A549 (cell line): ENCODE measurements around the gene INCA1. TPM values are rescaled to one million over a fixed set of nuclear protein-coding genes. Genes with fewer than 3 reads are reported as not detected.

Source experiments
- ATAC-seq, 2 experiments: fragments of 200-7000 bp in 1 of 2; fragments of >200 bp in 1 of 2; cut with Nextera tagmentation in 1 of 2; cut with Tn5 transposase in 1 of 2; 3 replicates each; pipeline versions ENCODE4 v1.8.0 to v1.9.1; 2018 to 2020; ENCODE audit warnings: mild to moderate bottlenecking in 1 of 2, moderate library complexity in 1 of 2
- CTCF ChIA-PET: fragments of 300-600 bp; sonication (Branson Sonifier 250); formaldehyde crosslinking; extraction: SDS; loops from one replicate; lab custom pipeline; 2021; ENCODE audit warnings: antibody characterized with exemption, inconsistent platforms; lab: Yijun Ruan, JAX
- POLR2A ChIA-PET: fragments of 350-600 bp; formaldehyde crosslinking; extraction: SDS; loops from one replicate; lab custom pipeline; 2021; ENCODE audit warnings: antibody characterized with exemption, inconsistent platforms; lab: Yijun Ruan, JAX
- DNase-seq, 2 experiments: peaks; one replicate each; pipeline versions ENCODE4 v3.0.0 to v3.0.0-alpha.2; 2011 to 2016; ENCODE audit warnings: low read depth in 1 of 2, low spot score in 1 of 2
- FAIRE-seq: peaks from 2 replicates; lab custom pipeline; 2011; peaks lifted over from hg19 to GRCh38; lab: Jason Lieb, UNC
- H3K27ac ChIP-seq, 2 experiments: fragments of >200 bp; sonication (Bioruptor Twin); formaldehyde crosslinking; 3 replicates each; pipeline ENCODE4 v1.5.1; 2016 to 2017
- H3K4me1 ChIP-seq: fragments of >200 bp; sonication (Bioruptor Twin); formaldehyde crosslinking; 3 replicates; pipeline ENCODE4 v1.6.1; 2016
- H3K4me2 ChIP-seq: fragments of >200 bp; sonication (Bioruptor Twin); formaldehyde crosslinking; 3 replicates; pipeline ENCODE4 v1.6.1; 2016
- H3K4me3 ChIP-seq: fragments of >200 bp; sonication (Bioruptor Twin); formaldehyde crosslinking; 3 replicates; pipeline ENCODE4 v1.5.1; 2016
- H3K9me3 ChIP-seq: fragments of >200 bp; sonication (Bioruptor Twin); formaldehyde crosslinking; 3 replicates; pipeline ENCODE4 v1.6.1; 2016
- CHD2 ChIP-seq: fragments of 150-350 bp; IDR thresholded peaks from 2 replicates; pipeline ENCODE4 v1.6.1; 2014; ENCODE audit warnings: low read length; ENCODE audit not compliant: partially characterized antibody
- EP300 ChIP-seq, 2 experiments: fragments of >200 bp; sonication (Bioruptor Twin); formaldehyde crosslinking; IDR thresholded peaks; 2 replicates in 1 of 2; 3 replicates in 1 of 2; pipeline ENCODE4 v1.6.1; 2016 to 2017
- ESRRA ChIP-seq: fragments of 150-350 bp; IDR thresholded peaks from 2 replicates; pipeline ENCODE4 v1.6.1; 2014; ENCODE audit warnings: mild to moderate bottlenecking, low read length, borderline replicate concordance
- FOSL2 ChIP-seq, 2 experiments: fragments of 450-650 bp in 1 of 2; fragments of >200 bp in 1 of 2; sonication (Bioruptor Twin) in 1 of 2; formaldehyde crosslinking; IDR thresholded peaks; 2 replicates each; pipeline versions ENCODE4 v1.5.0 to v1.6.1; 2016 to 2020; ENCODE audit warnings: mild to moderate bottlenecking in 1 of 2, moderate library complexity in 1 of 2
- FOXS1 ChIP-seq: fragments of 250-450 bp; sonication (Bioruptor Pico); IDR thresholded peaks from 2 replicates; pipeline ENCODE4 v1.5.0; 2020; ENCODE audit warnings: mild to moderate bottlenecking, moderate library complexity
- HOXA7 ChIP-seq: fragments of 250-450 bp; sonication (Bioruptor Pico); IDR thresholded peaks from 2 replicates; pipeline ENCODE4 v1.5.0; 2020; ENCODE audit warnings: mild to moderate bottlenecking, moderate library complexity
- HOXB5 ChIP-seq: fragments of 250-450 bp; sonication (Bioruptor Pico); IDR thresholded peaks from 2 replicates; pipeline ENCODE4 v1.5.0; 2020; ENCODE audit warnings: mild to moderate bottlenecking, moderate library complexity
- MAFK ChIP-seq: fragments of 450-650 bp; IDR thresholded peaks from 2 replicates; pipeline ENCODE4 v1.6.1; 2014; ENCODE audit not compliant: partially characterized antibody
- PHF8 ChIP-seq: fragments of 200-600 bp; sonication (generic); IDR thresholded peaks from 2 replicates; pipeline ENCODE4 v1.6.1; 2016; ENCODE audit warnings: low read depth, mild to moderate bottlenecking, antibody characterized with exemption, moderate library complexity, borderline replicate concordance
- POLR2A ChIP-seq: IDR thresholded peaks from 2 replicates; pipeline ENCODE4 v1.6.1; 2012; ENCODE audit warnings: mild to moderate bottlenecking, low read length
- RAD21 ChIP-seq, 2 experiments: fragments of >200 bp in 1 of 2; sonication (Bioruptor Twin) in 1 of 2; formaldehyde crosslinking in 1 of 2; IDR thresholded peaks in 1 of 2; conservative IDR thresholded peaks in 1 of 2; 2 replicates in 1 of 2; 3 replicates in 1 of 2; pipeline ENCODE4 v1.6.1; 2012 to 2018; ENCODE audit warnings: inconsistent platforms in 1 of 2
- TFCP2L1 ChIP-seq: fragments of 250-450 bp; sonication (Bioruptor Pico); IDR thresholded peaks from 2 replicates; pipeline ENCODE4 v1.5.0; 2021; ENCODE audit warnings: mild to moderate bottlenecking
- TP53 ChIP-seq: fragments of 250-450 bp; sonication (Bioruptor Pico); IDR thresholded peaks from 2 replicates; pipeline ENCODE4 v1.5.0; 2021; ENCODE audit warnings: mild to moderate bottlenecking, moderate library complexity
- ZC3H11A ChIP-seq: fragments of 450-650 bp; IDR thresholded peaks from 2 replicates; pipeline ENCODE4 v1.6.1; 2014; ENCODE audit warnings: antibody characterized with exemption, mild to moderate bottlenecking
- ZNF302 ChIP-seq: fragments of 250-450 bp; sonication (Bioruptor Pico); IDR thresholded peaks from 2 replicates; pipeline ENCODE4 v1.9.0; 2021; ENCODE audit warnings: inconsistent platforms, mild to moderate bottlenecking, moderate library complexity
- WGBS: methylation state at CpG from one replicate; pipeline ENCODE4 v1.1.6; 2017; ENCODE audit errors: missing lambda C conversion rate; 5-methylcytosine and 5-hydroxymethylcytosine counted together
- polyA plus RNA-seq, 4 experiments: library from polyadenylated mRNA; depleted of rRNA in 3 of 4; stranded (reverse); fragments of >200 nt; fragmentation: RNase III in 1 of 4; extraction: RNeasy Plus Mini Kit Qiagen cat#74134 plus additional on column Dnase treatment in 1 of 4; gene quantifications; 2 replicates in 3 of 4; 3 replicates in 1 of 4; pipeline ENCODE4 v1.2.3, GENCODE V29; 2011 to 2017
- TF ChIP-seq, protein P1 (sequence below): fragments of 250-450 bp; sonication (Bioruptor Pico); IDR thresholded peaks from 2 replicates; pipeline ENCODE4 v1.5.0; 2020; ENCODE audit warnings: low read depth, mild to moderate bottlenecking, moderate library complexity
- TF ChIP-seq, protein P2 (sequence below): IDR thresholded peaks from 2 replicates; pipeline ENCODE4 v1.6.1; 2012
- TF ChIP-seq, protein P3 (sequence below): IDR thresholded peaks from 2 replicates; pipeline ENCODE4 v1.6.1; 2012; ENCODE audit warnings: low read depth, borderline replicate concordance
- TF ChIP-seq, protein P4 (sequence below): IDR thresholded peaks from 2 replicates; pipeline ENCODE4 v1.6.1; 2012
- TF ChIP-seq, protein P5 (sequence below): fragments of 150-350 bp; IDR thresholded peaks from 2 replicates; pipeline ENCODE4 v1.6.1; 2014; ENCODE audit warnings: low read depth, mild to moderate bottlenecking, low read length
- TF ChIP-seq, protein P6 (sequence below): fragments of >200 bp; sonication (Bioruptor Twin); formaldehyde crosslinking; IDR thresholded peaks from 3 replicates; pipeline ENCODE4 v1.5.1; 2016

Gene INCA1
- polyA plus RNA-seq, 2 of the 4 experiments (the other 2 are of a cell fraction) = 0.66 to 1.1 TPM

DNA sequence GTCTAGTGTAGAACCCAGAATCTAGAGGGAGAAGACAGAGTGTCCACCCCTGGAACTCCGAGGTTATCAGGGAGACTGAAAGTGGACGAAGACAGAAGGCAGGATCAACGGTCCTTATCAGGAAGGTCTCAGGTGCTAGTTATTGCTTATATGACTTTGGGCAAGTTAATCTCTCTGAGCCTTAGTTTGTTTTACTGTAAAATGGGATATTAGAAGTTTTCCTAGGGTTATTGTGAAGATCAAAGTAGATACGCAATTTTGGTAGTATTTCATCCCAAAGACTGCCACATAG is 56.1 kb downstream of the INCA1 start:
- CTCF ChIA-PET = interaction anchor here (2.9 to 3.5 kb wide), 3 partner anchors 31 to 47 kb away, joined by 14 to 33 read pairs (median 15); partner anchors contain the start of gene CAMTA2

DNA sequence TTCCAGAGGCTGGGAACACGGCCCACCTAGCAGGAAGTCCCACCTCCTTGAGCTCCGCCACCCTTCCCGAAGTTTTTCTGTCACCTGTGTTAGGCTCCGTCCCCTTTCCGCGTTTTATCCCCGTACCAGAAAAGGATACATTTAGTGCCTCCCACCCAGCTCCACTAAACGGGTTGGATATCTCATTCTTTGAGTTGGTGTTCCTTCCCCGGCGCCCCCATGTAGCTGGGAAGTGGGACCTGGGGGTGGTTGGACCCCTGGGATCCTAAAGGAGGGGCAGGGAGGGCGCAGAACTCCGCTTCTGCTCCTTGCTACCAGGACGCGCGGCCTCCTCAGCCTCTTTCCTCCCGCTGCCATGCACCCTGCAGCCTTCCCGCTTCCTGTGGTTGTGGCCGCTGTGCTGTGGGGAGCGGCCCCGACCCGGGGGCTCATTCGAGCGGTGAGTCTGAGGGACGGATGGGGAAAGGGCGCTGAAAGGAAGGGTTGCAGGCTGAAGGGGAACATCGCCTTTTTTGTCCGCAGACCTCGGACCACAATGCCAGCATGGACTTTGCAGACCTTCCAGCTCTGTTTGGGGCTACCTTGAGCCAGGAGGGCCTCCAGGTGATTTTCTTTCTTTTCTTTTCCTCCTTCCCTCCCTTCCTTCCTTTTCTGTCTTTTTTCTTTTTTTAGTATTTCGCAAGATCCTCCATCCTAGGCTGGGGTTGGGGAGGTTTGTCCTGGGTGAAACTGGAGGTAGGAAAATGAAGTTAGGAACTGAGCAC is 56.6 kb downstream of the INCA1 start:
- H3K9me3 ChIP-seq = no peaks in the 10 kb centered on the region
- H3K4me2 ChIP-seq = peak overlapping the region; percentile 90
- DNase-seq (peak in 1 of 2 experiments; percentile 97), ATAC-seq (peak; percentile 69 to 76), FAIRE-seq (peak; percentile 54)
- peak overlapping the region; percentile 85 for H3K4me3 ChIP-seq
- H3K27ac ChIP-seq = peak overlapping the region; percentile 89 to 93
- peaks cover 56% of the 10 kb centered on the region for H3K4me1 ChIP-seq
- ChIA-PET POLR2A (interaction anchor here (0.8 to 3.2 kb wide), 19 partner anchors 9 to 231 kb away, joined by 3 to 83 read pairs (median 7); partner anchors contain the start of genes ARRB2, CAMTA2, CHRNE and ENO3), CTCF (interaction anchor here (0.8 to 3.5 kb wide), 14 partner anchors 12 to 105 kb away, joined by 3 to 33 read pairs (median 8); partner anchors contain the start of genes CAMTA2, CHRNE and SPAG7)
- 2% methylated on average over 29 of the region's 29 CpGs for WGBS
- no peak for TF ChIP-seq FOSL2 (IDR thresholded peaks at IDR 0.05)
- TF ChIP-seq FOSL2 (CRISPR knock-in tag; IDR thresholded peaks at IDR 0.05) = no peak
- TF ChIP-seq, protein P1, sequence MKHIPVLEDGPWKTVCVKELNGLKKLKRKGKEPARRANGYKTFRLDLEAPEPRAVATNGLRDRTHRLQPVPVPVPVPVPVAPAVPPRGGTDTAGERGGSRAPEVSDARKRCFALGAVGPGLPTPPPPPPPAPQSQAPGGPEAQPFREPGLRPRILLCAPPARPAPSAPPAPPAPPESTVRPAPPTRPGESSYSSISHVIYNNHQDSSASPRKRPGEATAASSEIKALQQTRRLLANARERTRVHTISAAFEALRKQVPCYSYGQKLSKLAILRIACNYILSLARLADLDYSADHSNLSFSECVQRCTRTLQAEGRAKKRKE (CRISPR knock-in tag) = no peak
- peak; percentile 58; the same call in 1 of the 2 replicates for TF ChIP-seq TFCP2L1 (CRISPR knock-in tag)
- no peak for TF ChIP-seq TP53 (CRISPR knock-in tag)
- no peak for TF ChIP-seq ESRRA
- 0 out of 2 replicates have a peak, but pooled peaks have one; percentile 19 for TF ChIP-seq PHF8
- TF ChIP-seq ZNF302 (CRISPR knock-in tag) = no peak
- TF ChIP-seq, protein P2, sequence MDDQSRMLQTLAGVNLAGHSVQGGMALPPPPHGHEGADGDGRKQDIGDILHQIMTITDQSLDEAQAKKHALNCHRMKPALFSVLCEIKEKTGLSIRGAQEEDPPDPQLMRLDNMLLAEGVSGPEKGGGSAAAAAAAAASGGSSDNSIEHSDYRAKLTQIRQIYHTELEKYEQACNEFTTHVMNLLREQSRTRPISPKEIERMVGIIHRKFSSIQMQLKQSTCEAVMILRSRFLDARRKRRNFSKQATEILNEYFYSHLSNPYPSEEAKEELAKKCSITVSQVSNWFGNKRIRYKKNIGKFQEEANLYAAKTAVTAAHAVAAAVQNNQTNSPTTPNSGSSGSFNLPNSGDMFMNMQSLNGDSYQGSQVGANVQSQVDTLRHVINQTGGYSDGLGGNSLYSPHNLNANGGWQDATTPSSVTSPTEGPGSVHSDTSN = 0 out of 2 replicates have a peak, but pooled peaks have one; percentile 30
- TF ChIP-seq HOXA7 (CRISPR knock-in tag) = 0 out of 2 replicates have a peak, but pooled peaks have one; percentile 31
- TF ChIP-seq POLR2A = no peak
- no peak for TF ChIP-seq RAD21 (conservative IDR thresholded peaks at IDR 0.05 in 1 of 2, IDR thresholded peaks at IDR 0.05 in 1 of 2)
- TF ChIP-seq MAFK = no peak
- TF ChIP-seq, protein P3, sequence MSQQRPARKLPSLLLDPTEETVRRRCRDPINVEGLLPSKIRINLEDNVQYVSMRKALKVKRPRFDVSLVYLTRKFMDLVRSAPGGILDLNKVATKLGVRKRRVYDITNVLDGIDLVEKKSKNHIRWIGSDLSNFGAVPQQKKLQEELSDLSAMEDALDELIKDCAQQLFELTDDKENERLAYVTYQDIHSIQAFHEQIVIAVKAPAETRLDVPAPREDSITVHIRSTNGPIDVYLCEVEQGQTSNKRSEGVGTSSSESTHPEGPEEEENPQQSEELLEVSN = 0 out of 2 replicates have a peak, but pooled peaks have one; percentile 17

More for the DNA sequence above, 56.1 kb downstream of the INCA1 start:
- H3K27ac ChIP-seq = peak overlapping the region; percentile 89 to 93
- TF ChIP-seq, protein P3 = 0 out of 2 replicates have a peak, but pooled peaks have one; percentile 6
- TF ChIP-seq CHD2 (no peak), FOXS1 (CRISPR knock-in tag) (no peak), HOXB5 (CRISPR knock-in tag) (no peak), EP300 (IDR thresholded peaks at IDR 0.05) (no peak), ESRRA (no peak), ZC3H11A (no peak)
- TF ChIP-seq, protein P4, sequence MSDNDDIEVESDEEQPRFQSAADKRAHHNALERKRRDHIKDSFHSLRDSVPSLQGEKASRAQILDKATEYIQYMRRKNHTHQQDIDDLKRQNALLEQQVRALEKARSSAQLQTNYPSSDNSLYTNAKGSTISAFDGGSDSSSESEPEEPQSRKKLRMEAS = no peak
- TF ChIP-seq, protein P2 = 0 out of 2 replicates have a peak, but pooled peaks have one; percentile 2
- TF ChIP-seq, protein P5, sequence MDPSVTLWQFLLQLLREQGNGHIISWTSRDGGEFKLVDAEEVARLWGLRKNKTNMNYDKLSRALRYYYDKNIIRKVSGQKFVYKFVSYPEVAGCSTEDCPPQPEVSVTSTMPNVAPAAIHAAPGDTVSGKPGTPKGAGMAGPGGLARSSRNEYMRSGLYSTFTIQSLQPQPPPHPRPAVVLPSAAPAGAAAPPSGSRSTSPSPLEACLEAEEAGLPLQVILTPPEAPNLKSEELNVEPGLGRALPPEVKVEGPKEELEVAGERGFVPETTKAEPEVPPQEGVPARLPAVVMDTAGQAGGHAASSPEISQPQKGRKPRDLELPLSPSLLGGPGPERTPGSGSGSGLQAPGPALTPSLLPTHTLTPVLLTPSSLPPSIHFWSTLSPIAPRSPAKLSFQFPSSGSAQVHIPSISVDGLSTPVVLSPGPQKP = no peak
- TF ChIP-seq, protein P6, sequence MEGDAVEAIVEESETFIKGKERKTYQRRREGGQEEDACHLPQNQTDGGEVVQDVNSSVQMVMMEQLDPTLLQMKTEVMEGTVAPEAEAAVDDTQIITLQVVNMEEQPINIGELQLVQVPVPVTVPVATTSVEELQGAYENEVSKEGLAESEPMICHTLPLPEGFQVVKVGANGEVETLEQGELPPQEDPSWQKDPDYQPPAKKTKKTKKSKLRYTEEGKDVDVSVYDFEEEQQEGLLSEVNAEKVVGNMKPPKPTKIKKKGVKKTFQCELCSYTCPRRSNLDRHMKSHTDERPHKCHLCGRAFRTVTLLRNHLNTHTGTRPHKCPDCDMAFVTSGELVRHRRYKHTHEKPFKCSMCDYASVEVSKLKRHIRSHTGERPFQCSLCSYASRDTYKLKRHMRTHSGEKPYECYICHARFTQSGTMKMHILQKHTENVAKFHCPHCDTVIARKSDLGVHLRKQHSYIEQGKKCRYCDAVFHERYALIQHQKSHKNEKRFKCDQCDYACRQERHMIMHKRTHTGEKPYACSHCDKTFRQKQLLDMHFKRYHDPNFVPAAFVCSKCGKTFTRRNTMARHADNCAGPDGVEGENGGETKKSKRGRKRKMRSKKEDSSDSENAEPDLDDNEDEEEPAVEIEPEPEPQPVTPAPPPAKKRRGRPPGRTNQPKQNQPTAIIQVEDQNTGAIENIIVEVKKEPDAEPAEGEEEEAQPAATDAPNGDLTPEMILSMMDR = no peak
- TF ChIP-seq, protein P1 (CRISPR knock-in tag) = no peak
- TF ChIP-seq, all 56 proteins: peak for 2
- POLR2A ChIA-PET = interaction anchor here (3.2 kb wide), 1 partner anchor 25 kb away, joined by 83 read pairs; the partner anchor contains the start of gene SPAG7
- no peak for FAIRE-seq
- H3K4me2 ChIP-seq = peak overlapping the region; percentile 90
- H3K4me3 ChIP-seq = peak overlapping the region; percentile 85
- DNase-seq = no peak
- peaks cover 62% of the 10 kb centered on the region for H3K4me1 ChIP-seq
- no peaks in the 10 kb centered on the region for H3K9me3 ChIP-seq
- no peak for ATAC-seq
- WGBS = 25% methylated on average over 4 of the region's 4 CpGs
